HepG2 (cell line): Measurements from ENCODE around the gene CEP55. TPM values are rescaled to one million over a fixed set of nuclear protein-coding genes. Genes with fewer than 3 reads are reported as not detected.

Experiments
- ATAC-seq: fragments of 200-7000 bp; cut with Tn5 transposase; 3 replicates; pipeline ENCODE4 v1.9.1; 2020; ENCODE audit warnings: mild to moderate bottlenecking, moderate library complexity
- BruUV-seq: library from RNA; stranded (reverse); fragments of 400-500 nt; replicated peaks from 2 replicates; lab custom pipeline; 2021; lab: Mats Ljungman, UMichigan
- CTCF ChIA-PET: fragments of 300-600 bp; formaldehyde crosslinking; extraction: SDS; loops from one replicate; lab custom pipeline; 2021; ENCODE audit warnings: low total read pairs, inconsistent platforms, low intra/inter-chr PET ratio; lab: Yijun Ruan, JAX
- POLR2A ChIA-PET: fragments of 350-600 bp; sonication (Branson Sonifier 250); formaldehyde crosslinking; loops from one replicate; lab custom pipeline; 2020; ENCODE audit warnings: antibody characterized with exemption, inconsistent platforms; lab: Yijun Ruan, JAX
- DNase-seq: peaks from one replicate; pipeline ENCODE4 v3.0.0-alpha.2; 2015; ENCODE audit warnings: low spot score
- FAIRE-seq: peaks from 3 replicates; lab custom pipeline; 2011; peaks lifted over from hg19 to GRCh38; lab: Jason Lieb, UNC
- H2AFZ ChIP-seq: one replicate; pipeline ENCODE4 v1.6.1; 2011; ENCODE audit warnings: low read length, inconsistent platforms
- H3K27ac ChIP-seq: fragments of 300-600 bp; 3 replicates; pipeline ENCODE4 v1.8.0; 2011; ENCODE audit warnings: mixed run types, mild to moderate bottlenecking, mixed read lengths, low read length, inconsistent platforms; ENCODE audit not compliant: insufficient read depth; ENCODE audit errors: extremely low read length
- H3K27me3 ChIP-seq, 2 experiments: fragments of 200-600 bp in 1 of 2; 2 replicates in 1 of 2; 3 replicates in 1 of 2; pipeline versions ENCODE4 v1.6.0 to v1.8.0; 2011; ENCODE audit warnings: low read length in 2 of 2, mild to moderate bottlenecking in 2 of 2, moderate library complexity in 2 of 2, inconsistent platforms in 1 of 2; ENCODE audit not compliant: insufficient read depth in 2 of 2, control insufficient read depth in 1 of 2
- H3K36me3 ChIP-seq, 2 experiments: fragments of 200-600 bp in 1 of 2; replicated peaks in 1 of 2; 2 replicates in 1 of 2; 3 replicates in 1 of 2; pipeline versions ENCODE4 v1.5.1 to v1.8.0; 2011; ENCODE audit warnings: low read length in 2 of 2, inconsistent platforms in 1 of 2; ENCODE audit not compliant: insufficient read depth in 2 of 2, control insufficient read depth in 1 of 2
- H3K4me1 ChIP-seq: 2 replicates; pipeline ENCODE4 v1.5.1; 2012; ENCODE audit warnings: low read length, inconsistent platforms; ENCODE audit not compliant: insufficient read depth
- H3K4me2 ChIP-seq: 2 replicates; pipeline ENCODE4 v1.6.0; 2011; ENCODE audit warnings: low read depth, low read length, inconsistent platforms
- H3K4me3 ChIP-seq, 3 experiments: fragments of 200-600 bp in 1 of 3; sonication (generic), shearing (Covaris generic) in 1 of 3; replicated peaks in 1 of 3; 2 replicates each; pipeline ENCODE4 v1.5.1; 2011 to 2016; ENCODE audit warnings: low read length in 3 of 3, inconsistent platforms in 2 of 3, low read depth in 2 of 3, mild to moderate bottlenecking in 2 of 3, control low read depth in 1 of 3, mixed read lengths in 1 of 3; ENCODE audit not compliant: insufficient read depth in 1 of 3
- H3K79me2 ChIP-seq: one replicate; pipeline ENCODE4 v1.6.1; 2011; ENCODE audit warnings: low read length, inconsistent platforms; ENCODE audit not compliant: insufficient read depth
- H3K9ac ChIP-seq: 2 replicates; pipeline ENCODE4 v1.6.0; 2011; ENCODE audit warnings: mild to moderate bottlenecking, low read depth, low read length, inconsistent platforms; ENCODE audit not compliant: insufficient read depth
- H3K9me3 ChIP-seq: 2 replicates; pipeline ENCODE4 v1.5.1; 2012; ENCODE audit warnings: mild to moderate bottlenecking, low read length
- H4K20me1 ChIP-seq: 2 replicates; pipeline ENCODE4 v1.6.0; 2011; ENCODE audit warnings: inconsistent platforms, mild to moderate bottlenecking, low read length, moderate library complexity; ENCODE audit not compliant: insufficient read depth
- DMTF1 ChIP-seq: sonication (generic); formaldehyde crosslinking; IDR thresholded peaks from 2 replicates; pipeline ENCODE4 v1.4.0; 2020; ENCODE audit warnings: mild to moderate bottlenecking, missing genetic modification reagents
- ETS1 ChIP-seq: sonication (generic); formaldehyde crosslinking; IDR thresholded peaks from 2 replicates; pipeline ENCODE4 v1.4.0; 2020; ENCODE audit warnings: missing genetic modification reagents
- FOXP4 ChIP-seq: sonication (generic); formaldehyde crosslinking; IDR thresholded peaks from 2 replicates; pipeline ENCODE4 v1.4.0; 2020; ENCODE audit warnings: missing genetic modification reagents
- MAF1 ChIP-seq: sonication (generic); formaldehyde crosslinking; IDR thresholded peaks from 2 replicates; pipeline ENCODE4 v1.5.0; 2020; ENCODE audit warnings: missing genetic modification reagents, borderline replicate concordance
- NR2F1 ChIP-seq, 2 experiments: fragments of 450-650 bp in 1 of 2; formaldehyde crosslinking in 1 of 2; IDR thresholded peaks; 2 replicates each; pipeline versions ENCODE4 v1.5.0 to v1.6.1; 2016 to 2020; ENCODE audit warnings: mild to moderate bottlenecking in 1 of 2, missing compliant biosample characterization in 1 of 2, missing genetic modification reagents in 1 of 2, moderate library complexity in 1 of 2
- RAD21 ChIP-seq: fragments of 450-650 bp; formaldehyde crosslinking; IDR thresholded peaks from 2 replicates; pipeline ENCODE4 v1.5.0; 2020; ENCODE audit warnings: mild to moderate bottlenecking
- ZBTB20 ChIP-seq: sonication (generic); formaldehyde crosslinking; IDR thresholded peaks from 2 replicates; pipeline ENCODE4 v1.8.1; 2023; ENCODE audit warnings: missing genetic modification reagents, low read depth, mild to moderate bottlenecking, borderline replicate concordance
- ZNF501 ChIP-seq: sonication (generic); formaldehyde crosslinking; IDR thresholded peaks from 2 replicates; pipeline ENCODE4 v1.5.1; 2020; ENCODE audit warnings: mild to moderate bottlenecking, moderate library complexity, missing genetic modification reagents
- ZNF570 ChIP-seq: sonication (generic); formaldehyde crosslinking; IDR thresholded peaks from 2 replicates; pipeline ENCODE4 v1.4.0; 2020; ENCODE audit warnings: mild to moderate bottlenecking, missing genetic modification reagents, borderline replicate concordance
- WGBS: methylation state at CpG from one replicate; pipeline ENCODE4 v1.1.6; 2017; ENCODE audit warnings: low lambda C conversion rate; 5-methylcytosine and 5-hydroxymethylcytosine counted together
- in situ Hi-C: cut with HindIII; loops from 2 replicates; pipeline ENCODE4 v1.10.0; 2017; ENCODE audit warnings: low pct_unique_long_range_greater_than_20kb; ENCODE audit not compliant: extremely low pct_ligation_motif_present
- intact Hi-C: fragments of 100-400 bp; cut with micrococcal nuclease; formaldehyde crosslinking; loops from one replicate; pipeline ENCODE4 v1.10.0; 2022; ENCODE audit not compliant: unreplicated experiment
- polyA plus RNA-seq, 8 experiments: library from polyadenylated mRNA; depleted of rRNA in 3 of 8; stranded (reverse) in 7 of 8; unstranded in 1 of 8; fragments of >200 nt; fragmentation: Illumina TruSeq in 4 of 8; extraction: Trizol in 4 of 8; gene quantifications; 2 replicates each; pipeline versions ENCODE4 v1.2.1 to v1.2.3, GENCODE V29; 2011 to 2016; ENCODE audit warnings: low read depth in 4 of 8, missing spikeins in 1 of 8, mixed read lengths in 1 of 8; ENCODE audit not compliant: insufficient read depth in 1 of 8
- total RNA-seq, 5 experiments: library from RNA; depleted of rRNA; stranded (reverse); fragments of >200 nt; fragmentation: Illumina TruSeq; extraction: Trizol; gene quantifications; 2 replicates each; pipeline ENCODE4 v1.2.3, GENCODE V29; 2016; ENCODE audit warnings: low read depth in 1 of 5

The CEP55 gene
- total and polyA plus RNA-seq, 2 of the 13 experiments (the other 11 are each of a cell fraction or from before 2014, with no cell fraction given) = 6.5 to 17.1 TPM

- TF ChIP-seq NR2F1 (CRISPR knock-in tag; IDR thresholded peaks at IDR 0.05) (no peak), RAD21 (no peak), ETS1 (CRISPR knock-in tag) (no peak), MAF1 (no peak), ZBTB20 (CRISPR knock-in tag) (no peak), ZNF570 (CRISPR knock-in tag) (no peak), FOXP4 (no peak), ZNF501 (CRISPR knock-in tag) (no peak)
- TF ChIP-seq, all 625 proteins: peak for 0
Observed at GRCh38 chr10:93476756-93477155, 19.7 kb upstream of the CEP55 start (continued).

DNA sequence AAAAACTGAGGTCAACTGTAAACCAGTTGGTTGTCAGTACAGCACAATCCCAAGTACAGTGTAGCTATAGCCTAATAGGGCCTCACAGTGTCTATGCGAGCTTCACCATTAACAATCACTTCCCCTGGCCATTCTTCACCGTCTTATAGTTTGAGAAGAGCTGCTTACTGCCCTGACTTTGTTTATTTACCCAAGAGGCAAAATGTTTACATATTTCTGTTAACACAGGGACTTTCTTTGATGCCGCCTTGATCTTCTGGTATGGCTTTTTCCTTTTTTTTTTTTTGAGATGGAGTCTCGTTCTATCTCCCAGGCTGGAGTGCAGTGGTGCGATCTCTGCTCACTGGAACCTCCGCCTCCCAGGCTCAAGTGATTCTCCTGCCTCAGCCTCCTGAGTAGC is 17.5 kb upstream of the CEP55 start:
- H3K27me3 ChIP-seq = peaks cover 0 to 19% of the 10 kb centered on the region in 2 experiments; a peak in 2 of 5 replicates
- no peak for DNase-seq
- H3K4me3 ChIP-seq = no peak overlapping the region
- no peak for TF ChIP-seq DMTF1 (CRISPR knock-in tag)
- TF ChIP-seq, all 625 proteins: peak for 0
- H3K4me1 ChIP-seq = peaks cover 8% of the 10 kb centered on the region; the same call in 1 of the 2 replicates
- CTCF ChIA-PET = no interaction called here
- ATAC-seq (no peak), FAIRE-seq (no peak)
- H3K27ac ChIP-seq = no peak overlapping the region
- no peak overlapping the region for H2AFZ ChIP-seq
- no peaks in the 10 kb centered on the region for H3K9me3 ChIP-seq
- in situ Hi-C loops (no loop called here), intact Hi-C loops (no loop called here)
- WGBS = 50% methylated on average over 6 of the region's 6 CpGs
- no peaks in the 10 kb centered on the region for H3K79me2 ChIP-seq
- no peaks in the 10 kb centered on the region for H4K20me1 ChIP-seq
- no peak overlapping the region for H3K4me2 ChIP-seq
- no TSS peak for BruUV-seq
- POLR2A ChIA-PET = no interaction called here
- H3K36me3 ChIP-seq = no peaks in the 10 kb centered on the region
- no peak overlapping the region for H3K9ac ChIP-seq
